ENCODE measurements around the gene OR4A15. TPM values are rescaled to one million over a fixed set of nuclear protein-coding genes. Genes with fewer than 3 reads are reported as not detected.

The OR4A15 gene
- polyA plus RNA-seq, 1 donor from 2014 or later: not detected

DNA sequence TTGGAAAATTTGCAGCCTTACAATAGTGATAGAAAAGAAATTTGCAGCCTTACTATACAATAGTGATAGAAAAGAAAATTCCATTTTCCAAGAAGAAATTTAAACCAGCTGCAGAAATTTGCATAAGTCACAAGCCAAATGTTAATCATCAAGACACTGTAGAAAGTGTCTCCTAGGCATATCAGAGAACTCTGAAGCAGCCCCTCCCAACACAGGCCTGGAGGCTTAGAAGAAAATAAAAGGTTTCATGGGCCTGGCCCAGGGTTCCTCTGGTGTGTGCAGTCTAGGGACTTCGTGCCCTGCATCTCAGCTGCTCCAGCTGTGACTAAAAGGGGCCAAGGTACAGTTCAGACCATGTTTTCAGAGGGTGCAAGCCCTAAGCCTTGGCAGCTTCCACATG, 18.7 kb upstream of the OR4A15 start:
- Histone ChIP-seq H3K36me3 (ENCODE audit: insufficient read depth, low read length) (no peaks in the 10 kb centered on the region), H3K27me3 (ENCODE audit: insufficient read depth, low read depth, low read length) (no peaks in the 10 kb centered on the region), H4K20me1 (ENCODE audit: insufficient read depth) (no peaks in the 10 kb centered on the region), H3K79me2 (replicated peaks; ENCODE audit: insufficient read depth, low read length) (no peaks in the 10 kb centered on the region), H3K27ac (ENCODE audit: low read length) (no peak overlapping the region), H3K4me2 (ENCODE audit: low read length) (no peak overlapping the region), H3K4me3 (ENCODE audit: low read length) (no peak overlapping the region), H3K9ac (ENCODE audit: low read length) (no peak overlapping the region), H2AFZ (ENCODE audit: low read depth, low read length) (no peak overlapping the region), H3K9me2 (ENCODE audit: insufficient read depth, low read length) (no peaks in the 10 kb centered on the region), H3F3A (ENCODE audit: insufficient read depth, low read length, poor library complexity, severe bottlenecking) (no peaks in the 10 kb centered on the region), H3K9me3 (ENCODE audit: low read length) (no peaks in the 10 kb centered on the region)
- TF ChIP-seq EP300 (conservative IDR thresholded peaks at IDR 0.05; ENCODE audit: poor library complexity, severe bottlenecking) (no peak), TAF1 (IDR thresholded peaks at IDR 0.05; ENCODE audit: low read depth) (no peak)
- TF ChIP-seq, protein P1, sequence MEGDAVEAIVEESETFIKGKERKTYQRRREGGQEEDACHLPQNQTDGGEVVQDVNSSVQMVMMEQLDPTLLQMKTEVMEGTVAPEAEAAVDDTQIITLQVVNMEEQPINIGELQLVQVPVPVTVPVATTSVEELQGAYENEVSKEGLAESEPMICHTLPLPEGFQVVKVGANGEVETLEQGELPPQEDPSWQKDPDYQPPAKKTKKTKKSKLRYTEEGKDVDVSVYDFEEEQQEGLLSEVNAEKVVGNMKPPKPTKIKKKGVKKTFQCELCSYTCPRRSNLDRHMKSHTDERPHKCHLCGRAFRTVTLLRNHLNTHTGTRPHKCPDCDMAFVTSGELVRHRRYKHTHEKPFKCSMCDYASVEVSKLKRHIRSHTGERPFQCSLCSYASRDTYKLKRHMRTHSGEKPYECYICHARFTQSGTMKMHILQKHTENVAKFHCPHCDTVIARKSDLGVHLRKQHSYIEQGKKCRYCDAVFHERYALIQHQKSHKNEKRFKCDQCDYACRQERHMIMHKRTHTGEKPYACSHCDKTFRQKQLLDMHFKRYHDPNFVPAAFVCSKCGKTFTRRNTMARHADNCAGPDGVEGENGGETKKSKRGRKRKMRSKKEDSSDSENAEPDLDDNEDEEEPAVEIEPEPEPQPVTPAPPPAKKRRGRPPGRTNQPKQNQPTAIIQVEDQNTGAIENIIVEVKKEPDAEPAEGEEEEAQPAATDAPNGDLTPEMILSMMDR (IDR thresholded peaks at IDR 0.05; ENCODE audit: poor library complexity, severe bottlenecking): no peak

DNA sequence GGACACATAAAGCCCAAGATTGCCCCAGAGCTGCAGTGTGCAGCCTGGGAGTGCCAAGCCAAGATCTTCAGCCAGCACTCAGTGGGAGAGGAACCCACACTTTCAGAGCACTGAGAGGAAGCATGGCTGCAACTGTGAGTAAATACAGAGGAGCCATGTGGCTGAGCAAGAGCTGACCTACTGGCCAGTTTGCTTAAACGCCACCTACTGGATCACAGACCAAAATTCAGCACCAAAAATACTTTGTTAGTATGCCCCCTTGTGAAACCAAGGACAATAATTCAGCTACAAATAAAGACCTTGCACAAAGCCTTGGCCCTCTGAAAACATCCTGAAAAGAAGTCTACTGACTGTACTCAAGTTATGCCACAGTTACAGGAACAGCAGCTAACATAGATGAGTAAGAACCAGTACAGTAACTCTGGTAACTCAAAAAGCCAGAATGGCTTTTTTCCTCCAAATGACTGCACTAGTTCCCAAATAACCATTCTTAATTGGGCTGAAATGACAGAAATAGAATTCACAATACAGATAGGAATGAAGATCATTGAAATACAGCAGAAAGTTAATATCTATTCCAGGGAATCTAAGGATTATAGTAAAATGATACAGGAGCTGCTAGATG, 10.1 kb upstream of the OR4A15 start:
- H3K4me3 ChIP-seq (ENCODE audit: low read length): no peak overlapping the region
- no peak overlapping the region for H3K9ac ChIP-seq (ENCODE audit: low read length)
- H3K9me3 ChIP-seq (ENCODE audit: low read length): peaks cover 7% of the 10 kb centered on the region
- H3K9me2 ChIP-seq (ENCODE audit: insufficient read depth, low read length): no peaks in the 10 kb centered on the region
- H3K4me2 ChIP-seq (ENCODE audit: low read length): no peak overlapping the region
- no peak overlapping the region for H2AFZ ChIP-seq (ENCODE audit: low read depth, low read length)
- H4K20me1 ChIP-seq (ENCODE audit: insufficient read depth): no peaks in the 10 kb centered on the region
- no peaks in the 10 kb centered on the region for H3K27me3 ChIP-seq (ENCODE audit: insufficient read depth, low read depth, low read length)
- no peaks in the 10 kb centered on the region for H3K36me3 ChIP-seq (ENCODE audit: insufficient read depth, low read length)
- no peaks in the 10 kb centered on the region for H3K79me2 ChIP-seq (replicated peaks; ENCODE audit: insufficient read depth, low read length)
- TF ChIP-seq RAD21 (conservative IDR thresholded peaks at IDR 0.05): no peak
- TF ChIP-seq TAF1 (IDR thresholded peaks at IDR 0.05; ENCODE audit: low read depth): no peak
- no peak for TF ChIP-seq EP300 (conservative IDR thresholded peaks at IDR 0.05; ENCODE audit: poor library complexity, severe bottlenecking)
- no peak for TF ChIP-seq POLR2AphosphoS5 (IDR thresholded peaks at IDR 0.05)
- no peak for TF ChIP-seq REST (IDR thresholded peaks at IDR 0.05; ENCODE audit: borderline replicate concordance)
- TF ChIP-seq, protein P1 (IDR thresholded peaks at IDR 0.05; ENCODE audit: poor library complexity, severe bottlenecking): no peak
- no peak for TF ChIP-seq MXI1 (conservative IDR thresholded peaks at IDR 0.05; ENCODE audit: poor library complexity, severe bottlenecking)
- no peak for TF ChIP-seq EZH2 (IDR thresholded peaks at IDR 0.05; ENCODE audit: borderline replicate concordance, insufficient read depth, low read length, poor library complexity, severe bottlenecking)
- TF ChIP-seq SMC3 (conservative IDR thresholded peaks at IDR 0.05; ENCODE audit: poor library complexity): no peak
- H3F3A ChIP-seq (ENCODE audit: insufficient read depth, low read length, poor library complexity, severe bottlenecking): no peaks in the 10 kb centered on the region
- H3K27ac ChIP-seq (ENCODE audit: low read length): no peak overlapping the region

Data from neural cell (in vitro differentiated cells).